Tibial nerve (tissue), 4 donors: Measurements from ENCODE around the gene CYS1. TPM values are rescaled to one million over a fixed set of nuclear protein-coding genes. Genes with fewer than 3 reads are reported as not detected.

Experiments
- DNase-seq, 2 donors: peaks; one replicate each; pipeline ENCODE4 v3.0.0-alpha.2; 2019; ENCODE audit warnings: low spot score in 2 of 2
- H3K27ac ChIP-seq, 4 donors: fragments of 200-600 bp; sonication (generic) in 3 of 4; one replicate each; pipeline ENCODE4 v1.5.1; 2017 to 2019; ENCODE audit warnings: mild to moderate bottlenecking in 1 of 4
- H3K27me3 ChIP-seq, 2 donors: fragments of 200-600 bp; sonication (generic) in 1 of 2; one replicate each; pipeline versions ENCODE4 v1.5.1 to v1.6.0; 2017 to 2019
- H3K36me3 ChIP-seq, 3 donors: fragments of 200-600 bp; sonication (generic); one replicate each; pipeline ENCODE4 v1.5.1; 2018 to 2019
- H3K4me1 ChIP-seq, 4 donors: fragments of 200-600 bp; sonication (generic) in 3 of 4; one replicate each; pipeline ENCODE4 v1.5.1; 2017 to 2019
- H3K4me3 ChIP-seq, 4 donors: fragments of 200-600 bp; sonication (generic) in 3 of 4; one replicate each; pipeline ENCODE4 v1.5.1; 2017 to 2019; ENCODE audit warnings: mild to moderate bottlenecking in 1 of 4, moderate library complexity in 1 of 4
- H3K9me3 ChIP-seq, 4 donors: fragments of 200-600 bp; sonication (generic) in 3 of 4; one replicate each; pipeline ENCODE4 v1.5.1; 2017 to 2019
- EP300 ChIP-seq, 2 donors: sonication (generic); formaldehyde crosslinking; IDR thresholded peaks; one replicate each; pipeline ENCODE4 v1.6.1; 2017; ENCODE audit warnings: antibody characterized with exemption in 2 of 2, mild to moderate bottlenecking in 1 of 2
- POLR2A ChIP-seq, 2 donors: fragments of 450-650 bp; IDR thresholded peaks; one replicate each; pipeline ENCODE4 v1.6.1; 2017; ENCODE audit warnings: antibody characterized with exemption in 2 of 2, mild to moderate bottlenecking in 2 of 2, moderate library complexity in 2 of 2
- WGBS, 2 donors: methylation state at CpG; one replicate each; pipeline ENCODE4 v1.1.5; 2018; 5-methylcytosine and 5-hydroxymethylcytosine counted together
- total RNA-seq, 4 donors: library from RNA; depleted of rRNA; stranded (reverse); fragments of >200 nt; gene quantifications; one replicate each; pipeline ENCODE4 v1.1.0, GENCODE V29; 2016
- TF ChIP-seq, protein P1 (sequence below), 5 experiments: fragments of 200-600 bp in 3 of 5; fragments of 450-650 bp in 2 of 5; sonication (generic) in 3 of 5; IDR thresholded peaks; one replicate each; pipeline ENCODE4 v1.5.1; 2016 to 2019; ENCODE audit warnings: antibody characterized with exemption in 5 of 5, mild to moderate bottlenecking in 3 of 5, moderate library complexity in 2 of 5

The CYS1 gene
- total RNA-seq, 4 donors from 2014 or later, result 2.7 to 17.5 (median 10.9) TPM

DNA sequence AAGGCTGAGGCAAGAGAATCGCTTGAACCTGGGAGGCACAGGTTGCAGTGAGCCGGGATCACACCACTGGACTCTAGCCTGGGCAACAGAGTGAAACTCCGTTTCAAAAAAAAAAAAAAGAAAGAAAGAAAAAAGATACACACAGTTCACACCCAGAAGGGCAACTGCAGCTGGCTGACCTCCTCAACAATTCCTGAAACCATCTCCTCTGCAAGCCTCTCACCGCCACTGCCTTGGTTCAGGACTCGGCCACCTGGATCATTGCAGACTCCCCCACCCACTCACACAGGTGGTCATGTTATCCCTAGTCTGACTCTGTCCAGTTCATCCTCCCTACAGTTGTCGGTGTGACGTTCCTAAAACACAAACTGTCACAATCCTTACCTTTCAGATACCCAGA lies 2.2 kb downstream of the CYS1 start:
- Histone ChIP-seq H3K36me3 (no peaks in the 10 kb centered on the region), H3K4me3 (no peak overlapping the region), H3K9me3 (no peaks in the 10 kb centered on the region), H3K27me3 (peaks cover 0 to 33% of the 10 kb centered on the region in 2 donors), H3K4me1 (peaks cover 0 to 37% (median 8%) of the 10 kb centered on the region in 4 donors), H3K27ac (no peak overlapping the region)
- TF ChIP-seq EP300 (IDR thresholded peaks at IDR 0.05), result no peak
- no peak for DNase-seq
- 63 to 70% methylated on average over 7 of the region's 7 CpGs for WGBS, 2 donors

DNA sequence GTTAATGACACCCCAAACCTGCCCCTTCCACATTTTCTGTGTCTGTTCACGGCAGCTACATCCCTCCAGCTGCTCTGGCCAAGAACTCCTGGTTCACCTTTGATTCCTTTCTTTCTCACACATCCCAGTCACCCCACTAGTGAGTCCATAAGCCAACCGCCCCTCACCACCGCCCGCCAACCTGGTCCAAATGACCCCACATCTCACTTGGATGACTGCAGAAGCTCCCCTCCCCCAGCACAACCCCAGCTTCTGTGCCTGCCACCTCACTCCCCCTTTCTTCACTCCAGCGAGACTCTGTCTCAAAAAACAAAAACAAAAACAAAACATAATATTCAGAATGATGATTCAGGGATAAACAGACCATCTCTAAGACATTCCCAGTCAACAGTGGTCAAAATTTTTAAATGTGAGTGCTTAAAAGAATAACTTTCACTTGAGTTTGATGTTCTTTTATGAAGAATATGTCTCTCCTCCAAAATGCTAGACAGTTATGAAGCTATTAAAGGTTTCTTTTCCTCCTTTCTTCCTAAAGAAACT lies 3.2 kb downstream of the CYS1 start:
- peaks cover 0 to 24% of the 10 kb centered on the region in 2 donors for H3K27me3 ChIP-seq
- H3K4me1 ChIP-seq, result peaks cover 0 to 46% (median 12%) of the 10 kb centered on the region in 4 donors
- 83 to 91% methylated on average over 5 of the region's 5 CpGs for WGBS, 2 donors
- H3K9me3 ChIP-seq, result no peaks in the 10 kb centered on the region
- no peak overlapping the region for H3K4me3 ChIP-seq
- no peak for DNase-seq
- H3K27ac ChIP-seq, result no peak overlapping the region
- H3K36me3 ChIP-seq, result no peaks in the 10 kb centered on the region
- TF ChIP-seq, protein P1, sequence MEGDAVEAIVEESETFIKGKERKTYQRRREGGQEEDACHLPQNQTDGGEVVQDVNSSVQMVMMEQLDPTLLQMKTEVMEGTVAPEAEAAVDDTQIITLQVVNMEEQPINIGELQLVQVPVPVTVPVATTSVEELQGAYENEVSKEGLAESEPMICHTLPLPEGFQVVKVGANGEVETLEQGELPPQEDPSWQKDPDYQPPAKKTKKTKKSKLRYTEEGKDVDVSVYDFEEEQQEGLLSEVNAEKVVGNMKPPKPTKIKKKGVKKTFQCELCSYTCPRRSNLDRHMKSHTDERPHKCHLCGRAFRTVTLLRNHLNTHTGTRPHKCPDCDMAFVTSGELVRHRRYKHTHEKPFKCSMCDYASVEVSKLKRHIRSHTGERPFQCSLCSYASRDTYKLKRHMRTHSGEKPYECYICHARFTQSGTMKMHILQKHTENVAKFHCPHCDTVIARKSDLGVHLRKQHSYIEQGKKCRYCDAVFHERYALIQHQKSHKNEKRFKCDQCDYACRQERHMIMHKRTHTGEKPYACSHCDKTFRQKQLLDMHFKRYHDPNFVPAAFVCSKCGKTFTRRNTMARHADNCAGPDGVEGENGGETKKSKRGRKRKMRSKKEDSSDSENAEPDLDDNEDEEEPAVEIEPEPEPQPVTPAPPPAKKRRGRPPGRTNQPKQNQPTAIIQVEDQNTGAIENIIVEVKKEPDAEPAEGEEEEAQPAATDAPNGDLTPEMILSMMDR (IDR thresholded peaks at IDR 0.05), result no peak
- no peak for TF ChIP-seq EP300 (IDR thresholded peaks at IDR 0.05)
- no peak for TF ChIP-seq POLR2A (IDR thresholded peaks at IDR 0.05)

DNA sequence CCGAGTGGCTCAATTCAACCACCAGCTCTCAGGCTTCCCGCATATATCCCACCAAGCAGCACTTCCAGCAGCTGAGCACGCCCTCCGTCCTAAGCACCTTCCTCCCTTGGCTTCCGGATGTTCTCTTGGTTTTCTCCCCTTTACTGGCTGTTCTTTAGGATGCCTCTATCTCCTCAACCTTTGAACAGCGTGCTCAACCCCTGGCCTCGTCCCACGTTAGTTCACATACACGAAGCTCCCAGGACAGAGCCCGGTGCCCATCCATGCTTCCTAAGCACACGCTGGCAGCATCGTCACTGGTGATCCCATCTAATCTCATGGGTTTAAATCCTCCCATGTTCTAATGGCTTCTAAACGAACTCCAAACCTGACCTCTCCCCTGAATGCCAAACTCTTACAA lies 3.7 kb downstream of the CYS1 start:
- TF ChIP-seq POLR2A (IDR thresholded peaks at IDR 0.05) (no peak), EP300 (IDR thresholded peaks at IDR 0.05) (no peak)
- TF ChIP-seq, protein P1 (IDR thresholded peaks at IDR 0.05), result no peak
- no peak for DNase-seq
- H3K36me3 ChIP-seq, result no peaks in the 10 kb centered on the region
- H3K4me1 ChIP-seq, result peaks cover 0 to 46% (median 12%) of the 10 kb centered on the region in 4 donors
- H3K4me3 ChIP-seq, result no peak overlapping the region
- H3K9me3 ChIP-seq, result no peaks in the 10 kb centered on the region
- H3K27me3 ChIP-seq, result peaks cover 0 to 18% of the 10 kb centered on the region in 2 donors
- 83 to 87% methylated on average over 13 of the region's 13 CpGs for WGBS, 2 donors
- H3K27ac ChIP-seq, result no peak overlapping the region

DNA sequence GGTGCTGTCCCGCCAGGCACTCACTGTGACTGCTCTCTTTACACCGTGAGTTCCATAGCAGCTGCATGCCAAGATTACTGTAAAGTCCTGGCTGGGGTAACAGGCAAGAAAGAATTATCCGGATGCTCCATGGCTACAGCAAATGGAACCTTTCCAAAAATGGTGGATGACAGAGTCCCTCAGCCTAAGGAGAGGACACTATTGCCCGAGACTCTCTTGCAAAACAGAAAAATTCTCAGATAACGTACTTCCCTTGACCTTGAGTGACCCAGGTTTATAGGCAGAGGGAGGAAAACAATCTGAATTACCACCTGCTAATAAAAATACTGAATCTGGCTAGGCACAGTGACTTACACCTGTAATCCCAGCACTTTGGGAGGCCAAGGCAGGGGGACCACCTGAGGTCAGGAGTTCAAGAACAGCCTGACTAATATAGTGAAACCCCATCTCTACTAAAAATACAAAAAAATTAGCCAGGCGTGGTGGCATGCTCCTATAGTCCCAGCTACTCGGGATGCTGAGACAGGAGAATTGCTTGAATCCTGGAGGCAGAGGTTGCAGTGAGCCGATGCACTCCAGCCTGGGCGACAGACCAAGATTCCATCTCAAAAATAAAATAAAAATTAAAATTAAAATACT lies 4.5 kb downstream of the CYS1 start:
- no peak overlapping the region for H3K4me3 ChIP-seq
- no peaks in the 10 kb centered on the region for H3K9me3 ChIP-seq
- H3K36me3 ChIP-seq, result no peaks in the 10 kb centered on the region
- DNase-seq, result no peak
- peaks cover 0 to 10% of the 10 kb centered on the region in 2 donors for H3K27me3 ChIP-seq
- no peak for TF ChIP-seq POLR2A (IDR thresholded peaks at IDR 0.05)
- TF ChIP-seq, protein P1 (IDR thresholded peaks at IDR 0.05), result no peak
- no peak for TF ChIP-seq EP300 (IDR thresholded peaks at IDR 0.05)
- no peak overlapping the region for H3K27ac ChIP-seq
- H3K4me1 ChIP-seq, result peaks cover 0 to 41% (median 10%) of the 10 kb centered on the region in 4 donors
- WGBS, 2 donors, result 82 to 87% methylated on average over 9 of the region's 9 CpGs

DNA sequence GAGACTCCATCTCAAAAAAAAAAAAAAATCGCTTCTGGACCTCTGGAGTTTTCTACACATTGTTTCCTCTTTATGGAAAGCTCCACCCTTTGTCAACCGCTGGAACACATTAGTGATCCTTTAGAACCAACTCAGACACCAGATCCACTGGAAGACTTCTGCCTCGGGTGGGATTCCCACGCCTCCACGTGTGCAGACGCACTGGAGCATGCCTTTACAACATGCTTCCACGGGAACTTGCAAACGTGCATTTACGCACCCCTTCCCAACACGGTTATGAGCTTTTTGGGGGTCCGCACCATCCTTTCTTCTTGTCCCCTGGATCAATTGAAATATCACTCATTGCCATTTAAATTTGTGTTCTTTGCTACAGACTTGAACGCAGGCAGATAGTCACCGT lies 5.1 kb downstream of the CYS1 start:
- peaks cover 0 to 5% of the 10 kb centered on the region in 2 donors for H3K27me3 ChIP-seq
- no peak overlapping the region for H3K4me3 ChIP-seq
- WGBS, 2 donors, result 80 to 82% methylated on average over 13 of the region's 13 CpGs
- no peaks in the 10 kb centered on the region for H3K36me3 ChIP-seq
- H3K9me3 ChIP-seq, result no peaks in the 10 kb centered on the region
- DNase-seq, result no peak
- H3K4me1 ChIP-seq, result peaks cover 0 to 36% (median 8%) of the 10 kb centered on the region in 4 donors
- H3K27ac ChIP-seq, result no peak overlapping the region
- no peak for TF ChIP-seq POLR2A (IDR thresholded peaks at IDR 0.05)
- TF ChIP-seq EP300 (IDR thresholded peaks at IDR 0.05), result no peak

DNA sequence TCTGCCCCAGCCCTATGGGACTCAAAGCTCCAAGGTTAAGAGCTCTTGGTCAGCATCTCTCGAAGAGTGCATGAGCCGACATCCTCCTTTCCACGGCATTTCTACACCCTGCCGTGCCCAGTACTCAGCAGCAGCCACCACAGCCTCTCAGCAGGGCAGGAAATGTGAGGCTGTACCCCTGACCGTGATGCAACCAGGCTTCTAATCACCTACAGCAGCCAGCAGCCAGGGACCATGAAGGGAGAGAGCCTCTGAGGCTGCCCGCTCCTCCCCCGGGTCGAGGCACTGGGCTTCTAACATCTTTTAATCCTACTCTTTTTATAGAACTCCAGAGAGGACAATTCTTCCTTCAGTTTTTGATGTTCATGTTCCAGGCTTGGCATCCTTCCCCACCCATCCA lies 6.5 kb downstream of the CYS1 start:
- H3K27me3 ChIP-seq, result peaks cover 0 to 5% of the 10 kb centered on the region in 2 donors
- H3K36me3 ChIP-seq, result no peaks in the 10 kb centered on the region
- 53 to 62% methylated on average over 8 of the region's 8 CpGs for WGBS, 2 donors
- no peak overlapping the region for H3K4me3 ChIP-seq
- H3K9me3 ChIP-seq, result no peaks in the 10 kb centered on the region
- peaks cover 0 to 26% (median 6%) of the 10 kb centered on the region in 4 donors for H3K4me1 ChIP-seq
- DNase-seq, result no peak
- H3K27ac ChIP-seq, result no peak overlapping the region
- TF ChIP-seq EP300 (IDR thresholded peaks at IDR 0.05) (no peak), POLR2A (IDR thresholded peaks at IDR 0.05) (no peak)
- TF ChIP-seq, protein P1 (IDR thresholded peaks at IDR 0.05), result no peak
